Measurements from ENCODE around the gene PROCR.

GRCh38 chr20:35144694-35145093 is 27.2 kb upstream of the PROCR start:
- no peak for TF ChIP-seq POLR2A (IDR thresholded peaks at IDR 0.05)
- TF ChIP-seq POLR2AphosphoS5 (IDR thresholded peaks at IDR 0.05): no peak
- TF ChIP-seq CTCF (IDR thresholded peaks at IDR 0.05): no peak
- TF ChIP-seq EP300 (IDR thresholded peaks at IDR 0.05): no peak

Measured in sigmoid colon (tissue), 4 donors.